NB4 (cell line): ENCODE results near the gene DCTD.

Experiments used
- CTCF ChIP-seq: IDR thresholded peaks from one replicate; pipeline ENCODE4 v1.5.1; 2012; ENCODE audit warnings: low read depth, low read length
- POLR2A ChIP-seq: IDR thresholded peaks from 2 replicates; pipeline ENCODE4 v1.6.1; 2011; ENCODE audit warnings: mild to moderate bottlenecking; ENCODE audit not compliant: insufficient read length; ENCODE audit errors: extremely low read depth

- TF ChIP-seq CTCF (no peak), POLR2A (no peak)
Observed at GRCh38 chr4:182863501-182863900, 53.7 kb downstream of the DCTD start.
